CD4-positive, alpha-beta T cell treated with Interleukin-12 subunit alpha and Interleukin-12 subunit beta, for 1 hour (primary cell): Measurements from ENCODE around the gene CACNB3.

Experiments used
- DNase-seq: peaks from one replicate; pipeline ENCODE4 v3.0.0-alpha.2; 2020

The CACNB3 gene

DNA sequence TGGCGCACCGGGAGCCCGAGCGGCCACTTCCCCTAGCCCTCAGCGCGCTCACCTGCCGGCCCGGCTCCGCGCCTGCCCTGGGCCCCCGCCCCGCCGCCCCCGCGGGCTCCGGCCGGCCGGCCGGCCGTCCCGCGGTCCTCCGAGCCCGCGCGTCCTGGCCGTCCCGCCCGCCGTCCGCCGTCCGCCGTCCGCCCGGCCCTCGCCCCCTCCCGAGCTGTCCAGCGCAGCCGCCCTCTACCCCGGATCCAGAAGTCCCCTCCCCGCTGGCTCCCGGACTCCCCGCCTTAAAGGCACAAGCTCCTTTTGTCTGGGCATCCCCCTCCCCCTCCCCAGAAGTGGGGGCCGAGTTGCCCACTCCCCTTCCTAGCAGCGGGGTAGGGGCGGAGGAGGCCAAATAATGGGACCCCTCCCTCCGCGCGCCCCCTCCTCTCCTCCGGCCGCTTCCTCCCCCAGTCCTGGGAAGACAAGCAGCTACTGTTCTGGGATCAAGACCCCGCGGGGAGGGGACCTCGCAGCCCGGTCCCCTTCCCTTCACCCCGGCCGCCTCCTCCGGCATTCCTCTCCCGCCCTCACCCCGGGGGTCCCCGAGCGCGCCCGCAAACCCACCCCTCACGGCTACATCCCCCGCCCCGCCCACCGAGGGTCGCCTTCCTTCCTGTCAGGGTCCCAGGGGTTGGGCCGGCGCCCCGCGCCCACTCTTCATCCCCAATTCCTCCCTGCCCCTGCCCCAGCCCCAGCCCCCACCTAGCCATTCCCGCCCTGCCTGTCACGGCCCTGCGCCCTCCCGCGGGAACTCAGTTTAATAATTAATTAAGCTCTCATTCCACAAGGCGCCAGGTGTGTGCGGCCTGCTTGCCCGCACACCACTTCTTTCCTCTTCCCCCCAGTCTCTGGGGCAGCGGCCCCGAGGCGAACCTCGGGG, 29.2 kb upstream of the CACNB3 start, which contains the start of gene ADCY6:
ADCY6 (minus strand) TSS at position 236 of the 922 bp plus-strand sequence. CDS start 5,655 bp downstream, outside the sequence.
- DNase-seq = peak; percentile 5

DNA sequence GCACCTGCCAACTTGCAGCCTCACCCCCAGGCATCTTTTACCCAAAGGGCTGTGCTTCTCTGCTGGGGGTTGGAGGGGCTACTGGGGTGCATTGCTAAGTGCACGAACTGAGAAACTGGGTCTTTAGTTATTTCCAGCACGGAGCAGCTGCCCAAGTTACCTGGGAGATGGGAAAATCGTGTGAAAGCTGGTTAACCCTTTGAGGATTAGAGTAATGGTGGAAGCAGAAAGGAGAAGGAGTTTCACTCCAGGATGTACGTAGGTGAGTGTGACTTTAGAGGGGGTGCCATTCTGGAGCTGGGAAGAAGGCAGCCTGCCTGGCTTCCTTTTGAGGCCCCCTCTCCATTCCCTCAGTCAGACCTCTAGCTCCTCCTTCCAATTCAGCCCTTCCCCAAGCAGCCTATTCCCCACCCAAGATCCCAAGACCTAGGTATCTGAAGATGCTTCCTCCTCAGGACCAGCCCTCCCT, 28.4 kb upstream of the CACNB3 start:
- DNase-seq = no peak

DNA sequence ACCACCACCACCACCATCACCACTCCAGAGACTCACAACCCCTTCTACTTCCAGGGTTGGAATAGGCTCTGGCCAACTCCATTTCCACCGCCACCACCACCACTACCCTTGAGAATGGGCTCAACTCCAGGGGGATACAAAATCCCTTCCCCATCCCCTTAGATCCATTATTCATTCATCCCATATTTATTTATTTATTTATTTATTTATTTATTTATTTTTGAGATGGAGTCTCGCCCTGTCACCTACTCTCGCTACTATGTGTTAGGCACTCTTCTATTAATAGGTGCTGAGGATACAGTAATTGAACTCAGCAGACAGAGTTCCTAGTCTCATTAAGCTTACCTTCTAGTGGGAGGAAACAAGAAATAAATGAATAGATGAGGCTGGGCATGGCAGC, 24.6 kb upstream of the CACNB3 start:
- no peak for DNase-seq

DNA sequence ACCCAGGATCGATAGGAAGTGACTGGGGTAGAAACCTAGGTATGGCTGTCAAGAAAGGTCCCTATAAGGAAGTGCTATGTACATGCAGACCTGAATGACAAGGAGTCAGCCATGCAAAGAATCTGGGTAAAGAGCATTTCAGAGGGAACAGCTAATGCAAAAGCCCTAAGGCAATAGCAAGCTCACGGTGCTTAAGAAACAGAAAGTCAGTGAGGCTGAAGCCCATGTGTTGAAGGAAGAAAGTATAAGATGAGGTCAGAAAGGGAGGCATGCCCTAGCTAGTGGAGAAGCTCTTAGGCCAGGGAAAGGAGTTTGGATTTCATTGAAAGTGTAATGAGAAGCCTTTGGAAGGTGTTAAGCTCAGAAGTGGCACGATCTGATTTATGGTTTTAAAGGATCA, 23.4 kb upstream of the CACNB3 start:
- DNase-seq = no peak

DNA sequence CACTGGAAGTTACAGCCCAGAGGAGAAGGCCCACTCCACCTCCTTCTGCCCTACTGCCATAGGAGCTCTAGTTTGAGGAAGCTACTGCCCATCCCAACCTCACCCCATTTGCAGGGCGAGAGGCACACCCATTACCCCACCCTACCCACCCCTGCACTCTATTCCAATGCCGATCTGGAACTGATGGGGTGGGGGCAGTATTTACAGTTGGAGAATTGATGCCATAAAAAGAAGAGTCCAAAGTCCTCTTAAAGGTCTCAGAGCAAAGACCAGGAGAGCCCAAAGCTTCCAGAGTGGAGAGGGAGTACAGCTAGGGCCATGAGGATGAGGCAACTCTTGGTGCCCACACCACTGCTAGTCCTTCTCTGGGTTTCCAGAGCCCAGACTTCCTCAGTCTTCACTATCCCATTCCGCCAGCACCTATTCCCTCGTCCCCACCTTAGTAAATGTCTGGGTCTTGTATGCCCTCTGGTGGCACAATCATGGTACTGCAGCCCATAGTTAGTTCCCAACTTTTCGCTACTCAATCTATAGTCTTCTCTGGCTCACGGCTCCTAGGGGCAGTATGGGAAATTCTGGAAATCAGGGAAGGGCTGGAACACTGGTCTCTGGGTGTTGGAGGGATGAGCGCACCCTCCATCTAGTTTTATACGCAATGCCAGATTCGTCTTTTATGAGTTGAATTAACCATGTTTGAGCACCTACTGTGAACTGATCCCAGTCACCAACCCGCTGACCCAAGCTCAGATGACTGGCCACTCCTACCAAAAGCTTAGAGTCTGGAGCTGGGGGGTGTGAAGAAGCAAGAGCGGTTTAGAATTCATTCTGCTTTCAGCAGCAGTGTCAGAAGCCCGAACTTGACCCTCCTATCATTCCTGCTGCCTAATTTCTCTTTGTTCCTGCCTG, 22.5 kb upstream of the CACNB3 start:
- peak; percentile 62 for DNase-seq

DNA sequence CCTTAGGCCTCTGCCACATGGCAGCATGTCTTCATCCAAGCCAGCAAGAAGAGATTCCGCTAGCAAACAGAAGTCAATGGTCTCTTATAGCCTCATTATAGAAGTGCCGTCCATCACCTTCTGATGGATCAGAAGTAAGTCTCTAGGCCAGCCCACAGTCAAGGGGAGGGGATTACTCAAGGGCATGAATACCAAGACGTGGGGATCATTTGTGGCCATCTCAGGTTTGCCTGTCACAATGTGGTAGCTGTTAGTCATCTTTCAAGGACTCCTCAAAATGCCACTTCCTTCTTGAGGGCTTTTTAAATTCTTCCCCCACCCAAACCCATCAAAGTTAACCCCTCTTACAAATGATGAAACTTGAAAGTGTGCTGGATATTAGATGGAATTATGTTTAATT, 21.3 kb upstream of the CACNB3 start:
- no peak for DNase-seq

DNA sequence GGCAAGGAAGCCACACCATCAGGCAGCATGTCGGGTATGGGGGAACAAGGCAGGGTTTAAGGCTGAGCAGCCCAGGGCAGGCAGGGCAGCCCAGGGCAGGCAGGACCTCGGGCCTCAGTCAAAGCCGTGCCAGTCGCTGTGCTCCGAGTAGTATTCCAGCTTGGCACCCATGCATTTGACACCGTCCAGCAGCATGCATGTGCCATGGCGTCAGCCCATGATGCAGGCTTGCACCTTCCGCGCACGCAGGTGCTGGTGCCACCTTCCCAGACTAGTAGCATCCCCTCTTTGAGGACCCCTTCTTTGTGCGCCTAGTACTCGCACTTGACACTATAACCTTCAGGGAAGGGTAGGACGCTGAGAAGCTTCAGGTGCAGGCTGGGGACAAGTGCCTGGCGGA, 17.8 kb upstream of the CACNB3 start:
- no peak for DNase-seq

DNA sequence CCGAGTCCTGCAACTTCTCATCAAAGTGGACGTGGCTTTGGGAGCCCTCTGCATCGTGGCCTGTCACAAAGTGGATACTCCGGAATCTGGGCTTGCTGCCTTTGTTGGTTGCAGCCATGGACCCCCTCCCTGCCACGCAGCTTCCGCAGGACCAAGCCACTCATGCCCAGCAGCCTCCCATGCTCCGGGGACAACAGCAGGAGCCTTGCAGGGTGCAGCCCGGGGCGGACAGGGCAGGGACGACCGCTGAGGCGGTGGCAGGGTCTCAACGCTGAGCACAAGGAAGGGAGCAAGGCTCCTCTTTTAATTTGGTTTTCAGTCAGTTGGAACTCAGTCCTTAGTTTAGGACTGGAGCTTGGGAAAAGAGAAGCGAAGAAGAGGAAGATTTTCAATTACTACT, 17.3 kb upstream of the CACNB3 start:
- no peak for DNase-seq

DNA sequence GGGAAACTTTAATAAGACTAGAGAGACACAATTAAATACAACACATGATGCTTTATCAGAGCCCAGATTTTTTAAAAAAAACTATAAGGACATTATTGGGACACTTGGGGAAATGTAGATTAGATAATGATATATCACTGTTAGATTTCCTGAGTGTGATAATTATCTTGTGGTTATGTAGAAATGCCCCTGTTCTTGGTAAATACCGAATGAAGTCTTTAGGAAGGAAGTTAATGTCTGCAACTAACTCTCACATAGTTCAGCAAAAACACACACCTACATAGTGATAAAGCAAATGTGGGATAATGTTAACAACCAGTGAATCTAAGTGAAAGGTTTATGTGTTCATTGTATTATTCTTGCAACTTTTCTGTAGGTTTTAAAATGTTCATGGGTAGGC, 14.6 kb upstream of the CACNB3 start:
- no peak for DNase-seq

DNA sequence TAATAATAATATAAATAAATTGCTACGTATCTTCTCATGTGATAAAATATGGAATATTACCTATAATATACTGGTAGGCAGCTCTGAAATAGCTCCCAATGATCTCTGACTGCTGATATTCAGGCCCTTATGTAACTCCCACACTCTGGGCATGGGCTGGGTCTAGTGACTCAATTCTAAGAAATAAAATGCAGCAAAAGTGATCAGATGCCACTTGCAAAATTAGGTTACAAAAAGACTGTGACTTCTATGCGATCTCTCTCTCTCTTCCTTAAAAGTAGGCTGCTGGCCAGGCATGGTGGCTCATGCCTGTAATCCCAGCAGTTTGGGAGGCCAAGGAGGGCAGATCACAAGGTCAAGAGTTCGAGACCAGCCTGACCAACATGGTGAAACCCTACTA, 10.3 kb upstream of the CACNB3 start:
- no peak for DNase-seq

DNA sequence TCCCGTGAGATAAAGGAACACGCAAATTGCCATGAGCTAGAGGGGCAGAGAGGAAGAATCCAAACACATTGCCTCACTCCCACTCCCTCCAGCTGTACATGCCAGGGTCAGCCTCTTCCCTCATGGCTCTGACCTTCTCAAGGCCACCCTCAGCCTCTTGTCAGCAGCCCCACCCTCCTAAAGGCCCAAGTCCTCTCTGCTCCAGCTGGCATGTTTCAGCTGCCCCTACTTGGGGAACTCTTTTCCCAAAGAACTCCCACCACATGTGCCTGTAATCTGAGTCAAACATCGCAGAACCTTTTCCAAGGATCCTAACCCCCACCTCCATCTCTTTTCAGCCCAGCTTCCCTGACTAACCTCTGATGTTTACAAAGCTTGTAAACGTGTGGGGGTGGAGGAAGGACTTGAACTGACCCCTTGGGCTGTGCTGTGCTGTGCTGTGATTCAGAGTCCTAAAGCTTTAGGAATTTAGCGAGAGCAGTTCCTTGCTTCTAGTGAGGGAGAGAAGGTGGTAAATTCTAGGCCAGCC, 7.3 kb upstream of the CACNB3 start:
- no peak for DNase-seq

DNA sequence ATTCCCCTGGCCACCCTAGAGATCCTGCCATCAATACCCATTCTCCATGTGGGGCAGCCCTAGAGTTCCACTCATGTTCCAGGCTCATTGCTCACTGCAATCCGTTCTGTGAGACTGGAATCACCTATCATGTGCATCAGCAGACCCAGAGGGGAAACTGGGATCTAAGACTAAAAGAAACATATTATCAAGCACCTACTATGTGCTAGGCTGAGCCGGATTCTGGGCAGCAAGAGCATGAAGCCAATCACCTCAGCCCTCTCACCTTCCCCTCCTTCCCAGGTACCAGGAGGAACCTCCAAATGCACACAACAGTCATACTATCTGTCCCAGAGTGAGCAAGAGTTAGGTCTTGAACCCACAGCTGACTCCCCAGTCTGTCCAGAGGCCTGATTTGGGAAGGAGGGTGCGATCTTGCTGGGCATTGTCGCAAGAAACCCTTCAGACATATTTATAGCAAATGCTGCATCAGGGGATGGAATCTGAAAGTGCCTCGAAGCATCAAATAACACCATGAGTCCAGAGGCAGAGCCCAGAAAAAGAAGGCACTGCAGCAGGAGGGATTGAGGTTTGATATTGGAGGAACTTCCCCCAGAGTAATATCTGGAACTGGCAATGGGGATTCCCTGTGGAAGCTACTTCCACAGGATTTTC, 6.7 kb upstream of the CACNB3 start:
- no peak for DNase-seq

DNA sequence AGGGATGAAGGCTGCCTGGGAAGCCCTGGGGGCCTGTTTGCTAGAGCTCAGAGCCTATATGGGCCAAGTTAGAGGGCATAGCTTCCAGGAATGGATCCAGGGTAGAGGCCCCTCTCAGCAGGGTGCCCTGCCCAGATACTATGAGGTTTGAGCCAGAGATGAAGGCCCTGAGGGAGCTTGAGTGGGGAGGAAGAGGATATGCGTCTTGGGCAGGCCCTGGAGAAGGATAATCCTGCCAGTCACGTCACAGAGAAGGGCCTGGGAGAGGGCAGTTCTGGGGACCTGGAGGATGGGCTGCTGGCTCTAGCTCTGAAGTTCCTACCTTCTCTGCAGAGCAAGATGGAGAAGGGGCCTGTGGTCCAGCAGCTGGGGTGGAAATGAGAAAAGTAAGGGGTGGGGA, 5.9 kb upstream of the CACNB3 start:
- DNase-seq = no peak

DNA sequence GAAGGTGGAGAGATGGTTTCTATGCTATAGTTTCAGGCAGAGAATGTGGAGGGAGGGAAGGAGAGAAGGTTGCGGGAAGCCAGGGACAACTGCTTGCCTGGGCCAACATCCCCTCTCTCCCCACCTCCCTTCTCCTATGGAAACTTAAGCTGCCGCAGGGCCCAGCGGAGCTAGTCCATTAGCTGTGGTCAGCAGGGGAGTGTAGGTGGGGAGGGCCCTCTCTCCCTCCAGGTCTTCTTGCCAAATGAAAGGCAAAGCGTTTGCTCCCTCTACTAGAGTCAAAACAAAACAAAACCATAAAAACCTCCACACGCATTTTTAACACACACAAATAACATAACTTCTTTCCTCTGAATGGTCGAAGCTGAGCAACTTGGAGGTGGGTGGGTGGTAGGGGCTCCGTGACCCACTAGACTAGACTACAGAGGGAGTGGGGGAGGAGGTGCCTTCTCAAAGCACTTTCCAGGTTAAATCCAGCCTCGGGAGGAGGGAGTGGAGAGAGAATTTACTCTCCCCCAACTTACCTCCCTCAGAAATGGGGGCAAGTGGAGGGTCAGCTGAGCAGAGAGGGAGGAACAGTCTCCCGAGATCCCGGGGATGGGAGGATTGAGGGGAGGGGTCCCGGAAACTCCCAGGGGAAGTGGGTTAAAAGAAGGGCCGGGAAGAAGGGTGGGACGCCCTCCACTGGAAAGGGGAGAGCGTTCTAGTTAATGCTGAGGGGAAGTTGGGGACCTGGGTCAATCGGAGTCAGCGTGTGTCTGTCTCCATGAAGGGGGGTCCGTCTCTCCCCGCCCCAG, 4.6 kb upstream of the CACNB3 start:
- DNase-seq = no peak

DNA sequence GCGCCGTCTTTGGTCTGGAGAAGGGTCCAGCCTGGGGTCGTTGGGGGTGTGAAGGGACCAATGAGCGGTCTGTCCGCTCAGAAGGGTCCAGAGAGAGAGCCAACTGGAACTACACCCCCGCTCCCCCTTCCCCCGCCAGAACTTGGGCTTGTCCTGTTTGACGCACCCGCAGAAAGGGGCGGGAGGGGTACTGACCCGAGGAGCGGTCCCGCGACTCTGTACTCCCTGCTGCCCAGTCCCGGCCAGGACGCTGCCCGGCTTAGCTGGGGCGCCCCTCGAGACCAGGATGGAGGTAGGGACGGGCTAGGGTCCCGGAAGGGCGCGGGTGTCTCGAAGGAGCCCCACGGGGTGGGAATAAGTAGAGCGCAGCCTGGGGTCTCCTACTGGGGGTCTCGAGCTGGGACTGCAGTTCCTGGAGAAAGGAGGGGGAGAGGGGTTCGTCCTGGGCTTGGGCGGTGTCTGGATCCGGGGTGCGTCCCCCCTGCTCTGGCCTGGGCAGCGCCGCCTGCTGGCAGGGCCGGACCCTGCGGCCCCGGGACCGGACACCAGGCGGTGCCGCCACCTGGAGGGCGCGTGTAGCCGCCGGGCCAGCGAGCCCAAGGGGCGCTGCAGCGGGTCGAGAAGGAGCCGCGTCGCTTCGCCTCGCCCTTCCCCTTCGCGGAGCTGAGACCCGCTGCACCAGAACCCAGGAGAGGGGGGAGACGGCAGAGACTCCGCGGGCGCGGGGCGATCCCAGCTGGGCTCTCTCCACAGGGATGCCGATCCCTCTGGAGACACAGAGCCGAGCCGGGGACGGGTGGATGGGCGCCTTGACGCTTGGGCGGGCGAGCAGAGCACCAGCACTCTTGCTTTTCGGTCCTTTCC, 3.8 kb upstream of the CACNB3 start:
- peak; percentile 81 for DNase-seq

DNA sequence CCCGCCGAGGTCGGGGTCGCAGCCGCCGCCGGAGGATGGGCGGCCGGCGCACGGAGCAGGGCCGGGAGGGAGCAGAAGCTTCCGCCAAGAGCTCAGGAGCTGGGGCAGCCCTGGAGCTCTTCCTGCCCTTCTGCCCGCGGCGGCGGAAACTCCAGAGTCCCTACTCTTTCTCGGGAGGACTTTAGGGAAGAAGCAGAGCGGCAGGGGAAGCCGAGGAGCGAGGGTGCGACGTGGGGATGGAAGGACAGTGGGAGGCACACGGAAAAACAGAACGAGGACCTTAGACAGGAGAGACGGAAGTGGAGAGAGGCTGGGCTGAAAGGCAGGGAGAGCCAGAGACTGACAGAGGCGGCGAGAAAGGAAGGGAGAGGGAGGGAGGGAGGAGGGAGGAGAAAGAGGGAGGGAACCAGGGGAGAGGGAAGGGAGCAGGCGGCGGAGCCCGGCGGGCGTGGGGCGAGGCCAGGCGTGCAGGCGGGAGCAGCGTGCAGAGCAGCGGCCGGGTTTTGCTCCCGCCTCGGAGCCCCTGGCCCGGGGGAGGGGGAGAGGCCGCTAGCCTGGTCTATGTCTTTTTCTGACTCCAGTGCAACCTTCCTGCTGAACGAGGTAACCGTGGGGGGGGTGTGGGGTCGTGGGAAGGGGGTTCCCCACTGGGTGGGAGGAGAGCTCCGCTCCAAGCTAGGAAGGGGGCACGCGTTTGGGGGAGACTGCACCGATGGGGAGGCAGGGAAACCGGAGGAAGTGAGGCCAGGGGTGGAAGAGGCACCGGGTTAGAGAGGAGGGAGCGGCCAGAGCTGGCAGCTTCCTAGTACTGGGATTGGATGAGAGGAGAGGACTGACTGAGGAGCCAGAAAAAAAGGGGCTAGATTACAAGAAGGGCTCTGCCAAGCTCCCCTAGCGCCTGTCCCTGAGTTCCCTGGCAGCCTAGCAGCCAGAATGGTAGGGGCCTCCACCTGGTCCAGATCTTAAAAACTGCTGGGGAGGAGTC, 2.9 kb upstream of the CACNB3 start:
- peak; percentile 28 for DNase-seq

DNA sequence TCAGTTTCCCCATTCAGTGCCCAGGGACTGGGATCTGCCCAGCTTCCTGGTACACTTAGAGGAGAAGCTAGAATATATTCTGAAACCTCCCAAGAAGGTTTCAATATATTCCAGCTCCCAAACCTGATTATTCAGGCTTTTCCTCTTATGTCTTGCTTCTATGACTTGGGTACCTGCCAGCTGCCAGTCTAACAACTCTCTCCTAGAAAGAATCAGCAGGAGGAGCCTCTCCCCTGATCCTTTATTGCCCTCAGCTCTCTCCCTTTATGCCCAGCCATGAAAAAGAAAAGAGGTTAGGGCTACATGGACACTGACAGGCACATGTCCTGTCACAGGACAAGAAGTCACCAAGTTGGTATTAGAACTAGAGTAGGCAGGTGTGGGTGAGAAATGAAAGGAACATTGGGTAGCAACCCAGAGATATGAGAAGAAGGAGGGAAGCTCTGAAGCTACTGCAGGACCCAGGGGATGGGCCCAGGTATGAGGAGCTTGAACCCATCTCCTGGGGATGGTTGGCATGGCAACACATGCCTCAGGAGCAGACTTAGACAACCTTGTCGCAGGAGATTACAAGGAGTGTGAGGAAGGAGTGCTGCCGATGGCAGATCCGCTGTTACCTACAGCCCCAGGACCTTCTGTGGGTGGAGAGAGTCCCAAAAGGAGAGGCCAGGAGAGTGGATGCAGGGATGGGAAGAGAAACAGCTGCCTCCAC, 2.0 kb upstream of the CACNB3 start:
- DNase-seq = no peak

DNA sequence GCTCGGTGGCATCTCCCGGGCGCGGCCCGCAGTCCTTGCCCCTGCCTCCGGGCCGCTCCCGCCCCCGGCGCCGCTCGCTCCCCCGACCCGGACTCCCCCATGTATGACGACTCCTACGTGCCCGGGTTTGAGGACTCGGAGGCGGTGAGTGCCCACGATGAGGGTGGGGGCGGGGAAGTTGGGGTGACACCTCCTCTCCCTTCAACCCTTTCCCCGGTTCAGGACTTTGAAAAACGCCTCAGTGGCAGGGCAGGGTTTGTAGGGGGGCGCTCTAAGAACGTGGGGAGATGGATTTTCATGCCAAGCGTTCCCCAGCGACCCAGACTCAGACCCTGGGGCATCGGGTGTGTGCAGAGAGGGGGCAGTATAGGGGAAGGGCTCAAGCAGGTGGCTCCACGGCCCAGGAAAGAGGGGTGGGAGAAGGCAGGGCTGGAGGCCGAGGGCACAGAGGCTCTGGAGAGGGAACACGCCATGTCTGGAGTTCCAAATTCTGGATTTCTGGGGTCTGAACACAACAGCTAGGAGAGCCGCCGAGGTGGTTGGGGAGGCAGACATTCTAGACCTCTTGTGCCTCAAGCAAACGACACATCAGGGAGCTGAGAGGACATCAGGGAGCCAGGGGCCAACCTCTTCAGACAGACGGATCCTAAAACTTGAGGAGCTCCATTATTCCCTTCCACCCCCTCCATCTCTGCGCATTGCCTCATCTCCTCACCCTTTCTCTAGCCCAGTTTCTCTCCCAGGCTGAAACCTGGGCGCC, 715 bp downstream of the CACNB3 start:
- DNase-seq = peak; percentile 41
